ENCODE results near the gene NPY4R2.
"Not testable (repeated sequence)": the region's sequence is repeated elsewhere in the genome, so short reads cannot be mapped to it uniquely, and the experiment has no call there.

The NPY4R2 gene, protein sequence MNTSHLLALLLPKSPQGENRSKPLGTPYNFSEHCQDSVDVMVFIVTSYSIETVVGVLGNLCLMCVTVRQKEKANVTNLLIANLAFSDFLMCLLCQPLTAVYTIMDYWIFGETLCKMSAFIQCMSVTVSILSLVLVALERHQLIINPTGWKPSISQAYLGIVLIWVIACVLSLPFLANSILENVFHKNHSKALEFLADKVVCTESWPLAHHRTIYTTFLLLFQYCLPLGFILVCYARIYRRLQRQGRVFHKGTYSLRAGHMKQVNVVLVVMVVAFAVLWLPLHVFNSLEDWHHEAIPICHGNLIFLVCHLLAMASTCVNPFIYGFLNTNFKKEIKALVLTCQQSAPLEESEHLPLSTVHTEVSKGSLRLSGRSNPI

DNA sequence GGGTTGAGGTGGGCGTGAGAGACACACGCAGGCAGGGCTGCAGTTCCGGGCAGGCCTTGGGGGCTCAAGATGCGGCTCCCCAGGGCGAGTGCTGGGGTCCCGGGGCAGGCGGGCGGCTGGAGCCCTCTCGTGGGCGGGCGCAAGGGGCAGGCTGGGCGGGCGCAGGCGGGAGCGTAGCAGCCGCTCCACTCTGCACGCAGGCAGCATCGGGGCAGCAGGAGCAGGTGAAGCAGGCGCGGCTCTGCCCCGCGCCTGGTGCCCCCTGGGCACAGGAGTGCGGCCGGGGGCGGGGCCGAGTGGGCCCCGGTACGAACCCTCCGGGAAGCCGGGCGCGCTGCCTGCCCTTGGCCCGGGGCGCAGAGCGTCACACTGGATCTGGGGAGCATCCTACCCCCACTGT is at the start of gene NPY4R2:
Gene NPY4R2 (plus strand): TSS at position 188 of the 400 bp plus-strand sequence. CDS start 3,326 bp downstream, outside the sequence.
- DNase-seq (ENCODE audit: low read depth): not testable (repeated sequence)

DNA sequence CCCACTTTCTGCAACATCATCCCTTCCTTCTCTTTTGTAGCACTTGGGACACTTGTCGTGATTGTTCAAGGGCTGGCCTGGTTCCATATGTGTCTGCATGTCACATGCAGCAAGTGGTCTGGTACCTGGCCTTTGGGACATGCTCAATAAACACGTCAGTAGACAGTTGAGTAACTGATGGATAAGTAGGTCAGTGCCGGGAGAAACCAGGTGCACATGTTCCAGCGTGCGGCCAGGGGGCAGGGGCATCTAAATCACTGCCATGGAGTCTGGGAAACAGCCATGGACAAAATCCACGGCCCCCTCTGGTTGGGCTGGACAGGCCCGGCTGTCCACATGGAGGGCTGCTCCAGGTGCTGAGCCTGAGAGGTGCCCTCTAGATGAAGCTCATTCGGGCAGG is 47.6 kb upstream of the NPY4R2 start:
- not testable (repeated sequence) for DNase-seq (ENCODE audit: low read depth)

- not testable (repeated sequence) for DNase-seq (ENCODE audit: low read depth)
Observed at GRCh38 chr10:47871485-47872180, 46.8 kb upstream of the NPY4R2 start.

DNA sequence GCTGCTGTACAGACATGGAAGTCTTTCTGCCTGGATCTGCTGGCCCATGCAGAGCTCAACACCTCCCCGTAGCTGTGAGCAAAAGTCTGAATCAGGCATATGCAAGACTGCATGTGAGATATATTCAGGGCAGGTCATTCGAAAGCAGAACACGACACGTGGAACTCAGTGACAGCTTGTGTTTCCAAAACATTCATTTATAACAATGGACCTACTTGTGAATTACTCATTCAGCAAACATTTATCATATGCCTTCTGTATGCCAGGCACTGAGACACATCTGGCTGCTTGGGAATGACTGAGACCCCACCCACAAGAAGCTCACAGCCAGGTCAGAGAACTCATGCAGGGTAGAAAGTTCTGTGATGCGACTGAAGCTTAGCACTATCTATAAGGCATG is 46.2 kb upstream of the NPY4R2 start:
- DNase-seq (ENCODE audit: low read depth): not testable (repeated sequence)

GRCh38 chr10:47884239-47884638 is 34.2 kb upstream of the NPY4R2 start:
- not testable (repeated sequence) for DNase-seq (ENCODE audit: low read depth)

GRCh38 chr10:47884934-47885333 is 33.5 kb upstream of the NPY4R2 start:
- not testable (repeated sequence) for DNase-seq (ENCODE audit: low read depth)

- DNase-seq (ENCODE audit: low read depth): not testable (repeated sequence)
Observed at GRCh38 chr10:47886356-47886755, 32.1 kb upstream of the NPY4R2 start.

DNA sequence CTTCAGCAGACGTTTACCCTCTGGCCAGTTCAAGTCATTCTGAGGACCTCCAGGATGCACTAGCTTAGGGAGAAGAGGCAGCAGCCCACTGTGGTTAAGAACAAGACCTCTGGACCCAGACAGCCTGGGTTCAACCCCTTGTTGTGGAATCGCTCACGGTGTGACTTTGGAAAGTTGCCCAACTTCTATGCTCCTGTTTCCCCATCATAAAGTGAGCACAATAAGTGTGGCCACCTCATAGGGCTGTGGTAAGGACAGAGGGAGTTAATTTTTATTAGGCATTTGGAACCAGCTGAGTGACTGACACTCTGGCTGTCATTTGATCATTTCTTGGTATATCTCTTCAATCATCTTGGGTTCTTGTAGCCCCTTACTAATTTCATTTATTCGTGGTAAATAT is 31.6 kb upstream of the NPY4R2 start:
- DNase-seq (ENCODE audit: low read depth): not testable (repeated sequence)

GRCh38 chr10:47890737-47891136 is 27.7 kb upstream of the NPY4R2 start:
- not testable (repeated sequence) for DNase-seq (ENCODE audit: low read depth)

DNA sequence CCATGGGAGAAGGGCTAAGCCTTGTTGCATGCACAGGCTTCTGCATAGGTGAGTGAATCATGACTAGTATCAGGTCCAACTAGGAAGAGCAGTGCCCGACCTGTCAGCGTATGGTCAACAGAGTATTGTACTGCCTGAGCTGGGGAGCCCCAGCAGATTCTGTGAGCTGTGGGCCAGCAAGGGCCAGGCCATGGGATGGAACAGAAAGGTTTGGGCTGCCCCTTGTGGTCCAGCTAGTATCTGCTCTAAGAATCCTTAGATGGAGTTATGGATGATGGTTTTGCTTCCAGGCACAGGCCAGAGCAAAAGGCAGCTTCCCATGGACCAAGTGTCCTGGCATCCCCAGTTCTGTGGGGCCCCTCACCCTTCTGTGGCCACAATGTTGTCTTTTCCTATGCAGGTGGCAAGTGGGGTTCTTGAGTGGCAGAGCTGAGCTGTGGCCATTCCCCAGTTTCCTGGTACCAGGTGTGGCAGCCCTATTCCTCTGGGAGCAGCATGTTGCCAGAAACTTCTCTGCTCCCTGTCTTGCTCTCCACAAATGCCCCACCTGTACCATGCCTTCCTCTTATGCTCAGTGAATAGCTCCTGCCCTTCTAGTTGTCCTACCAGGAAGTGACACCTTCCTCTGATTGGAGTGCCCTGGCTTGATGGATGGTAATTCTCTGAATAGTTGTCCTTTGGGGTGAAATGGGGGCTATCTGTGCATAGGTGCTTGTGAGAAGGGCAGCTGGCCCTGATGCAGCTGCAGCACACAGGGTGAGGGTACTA is 25.8 kb upstream of the NPY4R2 start:
- DNase-seq (ENCODE audit: low read depth): not testable (repeated sequence)

DNA sequence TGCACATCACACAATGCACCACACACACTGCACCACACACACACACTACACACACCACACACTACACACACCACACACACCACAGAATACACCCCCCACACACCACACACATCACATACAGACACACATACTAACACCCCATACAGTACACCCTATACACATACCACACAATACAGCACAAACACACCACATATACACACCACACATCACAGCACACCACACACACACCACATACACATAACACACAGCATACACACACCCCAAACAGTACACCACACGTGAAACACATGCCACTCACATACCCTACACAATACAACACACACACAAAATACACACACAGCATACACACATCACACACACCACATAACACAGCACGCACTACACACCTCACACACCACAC is 23.9 kb upstream of the NPY4R2 start:
- not testable (repeated sequence) for DNase-seq (ENCODE audit: low read depth)

- not testable (repeated sequence) for DNase-seq (ENCODE audit: low read depth)
Observed at GRCh38 chr10:47897813-47898212, 20.6 kb upstream of the NPY4R2 start.

DNA sequence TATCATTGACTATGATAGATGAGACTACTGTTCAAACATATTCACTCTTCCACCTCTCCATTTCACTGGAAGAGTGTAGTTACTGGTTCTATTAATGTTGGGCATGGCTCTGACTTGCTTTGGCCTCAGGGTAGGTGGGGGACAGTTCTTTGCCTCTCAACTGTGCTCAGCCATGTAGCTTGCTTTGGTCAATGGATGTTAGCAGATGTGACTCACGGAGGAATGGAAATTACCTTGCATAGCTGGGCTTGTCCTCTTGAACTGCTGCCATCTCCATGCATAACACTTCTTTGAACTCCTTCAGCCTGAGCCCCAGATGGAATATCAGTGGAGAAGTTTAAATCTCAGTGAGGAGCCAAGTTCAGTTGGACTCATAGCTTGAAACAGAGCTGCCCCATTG is 9.1 kb upstream of the NPY4R2 start:
- DNase-seq (ENCODE audit: low read depth): not testable (repeated sequence)

GRCh38 chr10:47910486-47910885 is 8.0 kb upstream of the NPY4R2 start:
- not testable (repeated sequence) for DNase-seq (ENCODE audit: low read depth)

DNA sequence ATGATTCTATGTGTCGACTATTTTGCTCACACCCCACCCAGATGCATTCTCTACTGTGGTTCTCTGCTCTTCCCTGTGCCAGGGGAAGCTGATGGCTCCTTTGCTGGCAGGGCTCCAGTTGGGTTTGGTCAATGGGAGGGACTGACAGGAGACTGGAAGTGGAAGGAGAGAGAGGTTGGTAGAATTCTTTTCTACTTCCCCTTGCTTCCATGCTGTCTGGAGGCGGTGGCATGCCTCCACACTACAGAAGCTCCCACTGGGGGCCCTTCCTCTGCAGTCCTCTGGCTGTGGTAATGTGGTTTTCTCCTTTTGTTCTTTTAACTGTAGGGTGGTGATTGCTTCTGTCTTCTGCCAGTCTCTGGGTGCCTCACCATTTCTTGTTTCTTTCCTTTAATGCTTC is 4.4 kb upstream of the NPY4R2 start:
- not testable (repeated sequence) for DNase-seq (ENCODE audit: low read depth)

GRCh38 chr10:47915849-47916548 is 2.5 kb upstream of the NPY4R2 start:
- DNase-seq (ENCODE audit: low read depth): not testable (repeated sequence)

- not testable (repeated sequence) for DNase-seq (ENCODE audit: low read depth)
Observed at GRCh38 chr10:47920610-47921009, 2.1 kb downstream of the NPY4R2 start.

GRCh38 chr10:47922503-47922902 is 4.0 kb downstream of the NPY4R2 start:
- not testable (repeated sequence) for DNase-seq (ENCODE audit: low read depth)

GRCh38 chr10:47924628-47925027 is 6.2 kb downstream of the NPY4R2 start:
- DNase-seq (ENCODE audit: low read depth): not testable (repeated sequence)

GRCh38 chr10:47927147-47927916 is 8.9 kb downstream of the NPY4R2 start:
- DNase-seq (ENCODE audit: low read depth): not testable (repeated sequence)

GRCh38 chr10:47928225-47928624 is 9.8 kb downstream of the NPY4R2 start:
- DNase-seq (ENCODE audit: low read depth): not testable (repeated sequence)
